GM19239 (cell line): ENCODE data around the gene NXN.
"Not testable (repeated sequence)": the region's sequence is repeated elsewhere in the genome, so short reads cannot be mapped to it uniquely, and the experiment has no call there.

Source experiments
- DNase-seq: peaks from one replicate; pipeline ENCODE4 v3.0.0; 2011; ENCODE audit warnings: low spot score; ENCODE audit not compliant: insufficient read length
- FAIRE-seq: peaks from 2 replicates; lab custom pipeline; 2011; peaks lifted over from hg19 to GRCh38; lab: Jason Lieb, UNC

Gene NXN

DNA sequence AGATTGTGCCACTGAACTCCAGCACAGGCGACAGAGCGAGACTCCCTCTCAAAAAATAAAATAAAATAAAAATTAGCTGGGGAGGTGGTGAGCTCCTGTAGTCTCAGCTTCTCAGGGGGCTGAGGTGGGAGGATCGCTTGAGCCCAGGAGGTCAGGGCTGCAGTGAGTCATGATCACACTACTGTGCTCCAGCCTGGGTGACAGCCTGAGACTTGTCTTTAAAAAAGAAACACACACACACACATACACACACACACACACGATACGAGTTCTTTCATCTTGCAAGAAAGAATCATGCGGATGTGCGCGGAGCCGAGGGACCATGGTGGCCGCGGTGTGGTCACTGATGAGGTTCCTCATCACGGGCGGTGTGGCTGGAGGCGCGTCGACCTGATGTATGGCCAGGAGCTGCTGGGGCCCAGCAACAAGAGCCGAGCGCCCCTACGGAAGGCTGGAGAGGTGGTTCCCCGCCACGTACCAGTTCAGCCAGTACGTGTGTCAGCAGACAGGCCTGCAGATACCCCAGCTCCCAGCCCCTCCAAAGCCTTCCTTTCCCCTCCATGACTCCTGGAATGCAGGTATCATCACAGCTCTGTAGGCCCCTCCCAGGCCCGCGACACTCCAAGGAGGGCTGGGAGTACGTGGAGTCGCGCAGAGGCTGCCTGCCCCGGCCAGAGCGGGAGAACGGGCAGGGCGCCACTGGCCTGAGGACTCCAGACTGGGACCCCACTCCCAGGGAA is 20.7 kb downstream of the NXN start:
- no peak for FAIRE-seq

DNA sequence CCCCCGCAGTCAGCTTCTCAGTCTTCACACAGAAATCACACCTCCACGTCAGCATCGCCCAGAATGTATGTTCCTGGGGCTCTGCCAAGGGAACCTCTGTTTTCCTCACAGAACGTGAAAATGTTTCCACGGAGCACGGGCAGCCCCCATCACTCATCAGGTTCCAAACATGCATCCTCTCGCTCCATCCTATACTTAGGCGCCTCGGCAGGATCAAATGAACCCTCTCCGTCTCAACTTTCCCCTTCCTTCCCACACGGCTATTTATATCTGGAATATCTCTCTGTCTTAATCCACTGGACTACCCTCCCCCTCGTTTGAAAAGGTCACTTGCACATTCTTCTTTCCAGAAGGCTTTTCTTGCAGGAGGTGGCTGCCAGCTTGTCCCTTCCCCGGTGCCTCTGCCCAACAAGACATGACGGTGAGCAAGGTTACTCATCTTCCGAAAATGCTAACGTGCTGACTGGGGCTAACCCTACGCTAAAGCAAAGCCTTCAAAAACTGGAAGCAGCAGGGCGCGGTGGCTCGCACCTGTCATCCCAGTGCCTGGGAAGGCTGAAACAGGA is 21.6 kb downstream of the NXN start:
- DNase-seq, result no peak
- no peak for FAIRE-seq

More for the DNA sequence above, 20.7 kb downstream of the NXN start:
- no peak for DNase-seq

DNA sequence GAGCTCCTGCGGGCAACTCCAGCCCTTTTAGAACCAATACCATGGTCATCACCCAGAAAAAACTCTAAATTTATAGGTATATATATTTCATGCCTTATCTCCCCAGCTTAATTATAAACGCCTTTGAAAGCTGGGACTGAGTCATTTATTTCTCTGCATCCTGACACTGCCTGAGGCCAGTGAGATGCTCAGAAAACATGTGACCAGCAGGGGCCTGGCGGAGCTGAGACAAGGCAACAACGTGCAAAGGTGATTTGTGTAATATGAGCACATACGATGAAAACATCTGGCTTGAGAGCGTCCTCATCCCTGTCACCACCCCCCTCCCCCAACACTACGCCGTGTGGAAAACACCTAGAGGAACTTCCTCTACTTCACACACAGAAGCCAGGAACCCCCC is 22.7 kb downstream of the NXN start:
- DNase-seq (no peak), FAIRE-seq (no peak)

DNA sequence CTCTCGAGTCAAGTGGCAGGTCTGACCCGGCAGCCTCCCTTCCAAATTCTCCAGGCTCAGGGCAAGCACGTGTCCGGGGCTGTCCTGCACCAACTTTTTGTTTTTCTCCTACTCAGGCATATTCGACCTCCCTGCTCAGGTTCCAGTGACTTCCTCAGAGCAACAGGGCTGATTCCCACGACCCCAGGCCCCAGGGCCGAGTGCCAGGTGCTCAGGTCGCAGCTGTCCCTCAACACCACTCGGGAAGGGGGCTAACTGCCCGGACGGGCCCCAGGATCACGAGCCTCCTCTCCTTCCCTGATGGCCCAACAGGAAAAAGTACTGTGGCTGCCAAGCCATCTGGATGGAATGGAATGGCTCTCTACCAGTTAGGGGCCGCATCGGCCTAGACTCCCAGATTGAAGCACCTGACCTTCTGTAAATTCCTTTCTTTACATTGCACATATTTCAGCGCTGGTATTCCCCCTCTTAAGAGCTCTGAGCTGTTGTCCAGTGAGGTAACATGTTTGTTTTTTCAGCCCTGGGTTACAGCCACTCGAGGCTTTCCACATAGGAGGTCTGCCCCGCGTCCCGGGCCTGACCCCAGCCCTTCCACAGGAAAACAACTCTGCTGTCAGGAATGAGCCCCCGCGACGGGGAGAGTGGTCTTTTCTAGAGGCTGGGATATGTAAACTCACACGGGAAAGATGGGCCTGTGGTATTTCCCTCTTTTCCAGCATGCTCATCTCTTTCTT is 25.0 kb downstream of the NXN start:
- no peak for DNase-seq
- FAIRE-seq, result no peak

DNA sequence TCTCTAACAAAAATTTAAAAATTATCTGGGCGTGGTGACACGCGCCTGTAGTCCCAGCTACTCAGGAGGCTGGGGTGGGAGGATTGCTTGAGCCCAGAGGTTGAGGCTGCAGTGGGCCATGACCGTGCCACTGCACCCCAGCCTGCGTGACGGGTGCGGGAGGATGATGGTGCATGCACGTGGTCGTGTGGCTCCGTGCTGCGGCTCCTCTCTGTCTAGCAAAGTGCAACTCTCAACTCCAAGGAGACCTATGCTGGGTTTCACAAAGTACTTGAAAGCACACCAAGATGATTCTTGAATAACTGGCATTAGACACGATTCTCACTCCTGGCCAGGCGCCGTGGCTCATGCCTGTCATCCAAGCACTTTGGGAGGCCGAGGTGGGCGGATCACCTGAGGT is 25.8 kb downstream of the NXN start:
- FAIRE-seq (no peak), DNase-seq (no peak)

DNA sequence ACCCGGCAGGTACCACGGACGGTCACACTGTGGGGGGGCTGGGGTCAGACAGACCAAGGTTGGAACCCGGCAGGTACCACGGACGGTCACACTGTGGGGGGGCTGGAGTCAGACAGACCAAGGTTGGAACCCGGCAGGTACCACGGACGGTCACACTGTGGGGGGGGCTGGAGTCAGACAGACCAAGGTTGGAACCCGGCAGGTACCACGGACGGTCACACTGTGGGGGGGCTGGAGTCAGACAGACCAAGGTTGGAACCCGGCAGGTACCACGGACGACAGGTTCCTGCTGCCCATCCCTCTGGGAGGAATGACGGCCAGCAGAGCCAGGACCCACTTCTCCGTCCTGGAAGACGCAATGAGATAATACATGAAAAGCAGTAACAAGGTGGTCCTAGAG is 27.0 kb downstream of the NXN start:
- FAIRE-seq, DNase-seq: not testable (repeated sequence)

DNA sequence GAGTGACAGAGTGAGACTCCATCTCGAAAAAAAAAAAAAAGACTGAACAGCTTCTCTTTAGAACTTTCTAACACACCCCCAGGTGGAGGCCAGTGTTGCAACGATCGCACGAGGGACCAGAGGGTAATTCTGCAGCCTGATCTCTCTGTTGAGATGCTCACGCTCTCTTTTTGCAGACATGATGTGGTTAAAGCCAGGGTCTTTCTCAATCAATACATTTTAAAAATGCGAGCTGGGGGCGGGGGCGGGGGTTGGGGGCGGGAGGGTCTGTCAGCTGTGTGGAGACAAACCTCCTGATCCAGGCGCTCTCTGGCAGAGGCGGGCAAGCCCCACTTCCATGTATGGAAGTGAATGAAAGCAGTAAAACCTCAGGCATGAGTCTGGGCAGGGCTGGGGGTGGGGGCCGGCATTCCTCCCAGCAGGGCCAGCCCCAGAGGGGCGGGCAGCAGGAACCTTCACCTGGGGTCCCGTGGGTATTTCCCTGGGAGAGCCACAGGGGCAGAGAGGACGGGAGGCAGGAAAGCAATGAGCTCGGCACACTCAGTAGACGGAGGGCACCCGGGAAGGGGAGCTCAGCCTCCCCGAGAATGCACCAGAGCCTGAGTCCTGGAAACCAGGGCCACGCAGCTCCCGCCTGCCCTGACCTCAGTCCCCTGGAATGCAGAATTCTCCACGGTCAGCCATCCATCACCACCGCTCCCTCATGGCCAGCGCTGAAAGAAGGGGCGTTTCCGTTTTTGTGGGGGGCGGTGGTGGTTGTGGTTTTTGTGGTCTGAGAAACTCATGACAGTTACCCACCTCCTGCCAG is 28.0 kb downstream of the NXN start:
- FAIRE-seq (no peak), DNase-seq (no peak)

DNA sequence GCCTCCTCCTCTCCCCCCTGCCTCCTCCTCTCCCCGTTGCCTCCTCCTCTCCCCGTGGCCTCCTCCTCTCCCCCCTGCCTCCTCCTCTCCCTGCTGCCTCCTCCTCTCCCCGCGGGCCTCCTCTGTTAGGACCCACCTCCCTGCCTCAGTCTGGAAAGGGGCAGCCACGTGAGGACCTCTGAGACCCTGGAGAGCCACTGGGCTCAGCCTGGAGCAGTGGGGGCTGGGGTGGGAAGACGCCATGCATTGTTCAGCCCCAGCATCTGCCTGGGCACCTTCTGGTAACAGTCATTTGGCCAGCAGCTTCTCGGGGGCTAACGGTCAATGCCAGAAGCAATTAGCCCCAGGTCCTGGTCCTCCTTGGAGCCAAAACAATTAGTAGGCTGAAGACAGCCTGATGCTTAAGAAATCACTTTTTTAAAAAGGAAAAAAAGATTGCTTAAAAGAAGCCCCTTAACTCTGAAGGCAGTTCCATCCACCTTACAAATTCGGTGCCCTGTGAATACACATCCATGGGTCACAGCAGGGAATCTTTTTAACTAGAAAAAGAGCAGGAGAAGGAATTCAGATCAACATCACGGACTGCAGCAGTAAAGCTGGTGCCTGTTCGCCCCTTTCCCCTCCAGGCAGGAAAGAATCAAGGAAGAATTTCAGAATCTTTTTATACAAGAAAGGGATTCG is 29.8 kb downstream of the NXN start:
- FAIRE-seq (no peak), DNase-seq (no peak)

DNA sequence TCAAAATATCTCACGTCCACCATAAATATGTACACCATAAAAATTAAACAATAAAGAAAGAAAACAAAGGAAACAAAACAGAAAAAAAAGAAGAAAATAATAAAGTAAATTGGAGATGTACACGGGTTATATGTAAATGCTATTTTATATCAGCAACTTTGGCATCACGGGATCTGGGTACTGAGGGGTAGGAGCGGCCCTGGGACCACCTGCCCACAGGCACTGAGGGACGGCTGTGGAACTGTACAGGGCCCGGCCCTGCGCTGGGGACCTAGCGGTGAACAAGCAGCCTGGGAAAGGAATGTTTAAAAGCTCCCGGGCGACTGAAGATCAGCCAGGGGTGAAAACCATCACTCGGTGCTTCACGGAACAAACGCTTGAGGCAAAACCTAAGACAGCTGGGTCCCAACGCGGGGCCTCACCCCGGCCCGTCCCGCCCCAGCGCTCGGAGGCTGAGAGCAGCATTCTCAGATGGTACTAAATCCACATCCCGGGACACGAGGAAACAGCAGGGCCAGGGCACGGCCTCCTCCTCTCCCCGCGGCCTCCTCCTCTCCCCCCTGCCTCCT is 31.2 kb downstream of the NXN start:
- no peak for DNase-seq
- FAIRE-seq, result no peak

DNA sequence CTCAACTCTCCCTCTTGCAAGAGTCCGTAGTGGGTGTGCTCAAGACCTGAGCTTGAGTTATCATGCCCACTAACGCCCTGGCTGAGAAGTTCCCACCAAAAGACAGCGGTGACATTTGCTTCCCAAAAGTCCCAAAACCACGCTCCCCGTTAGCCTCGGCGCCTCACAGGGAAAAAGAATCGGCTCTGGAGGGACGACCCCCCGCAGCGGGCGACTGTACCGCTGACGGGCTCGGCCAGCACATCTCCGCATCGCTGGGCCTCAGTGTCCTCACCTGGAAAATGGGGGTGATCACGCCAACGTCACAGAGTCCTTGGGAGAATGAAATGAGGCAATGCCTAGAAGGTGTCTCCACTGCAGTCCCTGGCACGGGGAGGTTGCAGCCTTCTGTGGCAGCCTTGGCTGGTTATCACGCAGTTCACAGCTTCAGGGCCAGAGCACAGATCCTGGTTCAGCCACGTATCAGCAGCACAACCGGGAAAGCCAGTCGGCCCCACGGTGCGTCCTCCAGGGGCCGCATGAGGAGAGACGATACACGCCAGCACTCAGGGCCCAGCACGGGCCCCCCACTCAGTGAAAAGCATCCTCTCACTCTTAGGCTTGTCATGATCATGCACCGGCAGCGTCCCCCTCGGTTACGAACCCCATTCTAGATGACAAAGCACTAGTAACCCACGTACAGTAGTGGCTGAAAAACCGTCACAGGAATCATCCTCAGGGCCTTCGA is 32.9 kb downstream of the NXN start:
- FAIRE-seq, result no peak
- no peak for DNase-seq

DNA sequence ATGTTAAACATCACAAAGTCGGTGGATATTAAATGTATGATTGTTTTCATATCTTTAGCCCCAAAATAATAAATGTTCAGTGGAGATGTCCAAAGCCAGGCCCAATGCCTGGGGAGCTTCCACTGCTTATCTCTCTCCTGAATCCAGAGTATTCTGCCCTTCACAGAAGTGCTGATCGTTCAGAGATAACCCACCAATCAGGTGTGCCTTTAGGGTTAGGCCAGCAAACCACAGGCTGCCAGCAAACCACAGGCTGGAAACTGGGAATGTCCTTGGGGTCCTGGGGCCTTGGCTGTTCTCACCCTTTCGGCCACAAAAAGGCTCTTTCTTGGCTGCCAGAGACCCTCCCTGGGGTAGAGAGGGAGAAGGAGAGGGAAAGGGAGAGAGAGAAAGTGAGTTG is 33.9 kb downstream of the NXN start:
- DNase-seq (no peak), FAIRE-seq (no peak)

DNA sequence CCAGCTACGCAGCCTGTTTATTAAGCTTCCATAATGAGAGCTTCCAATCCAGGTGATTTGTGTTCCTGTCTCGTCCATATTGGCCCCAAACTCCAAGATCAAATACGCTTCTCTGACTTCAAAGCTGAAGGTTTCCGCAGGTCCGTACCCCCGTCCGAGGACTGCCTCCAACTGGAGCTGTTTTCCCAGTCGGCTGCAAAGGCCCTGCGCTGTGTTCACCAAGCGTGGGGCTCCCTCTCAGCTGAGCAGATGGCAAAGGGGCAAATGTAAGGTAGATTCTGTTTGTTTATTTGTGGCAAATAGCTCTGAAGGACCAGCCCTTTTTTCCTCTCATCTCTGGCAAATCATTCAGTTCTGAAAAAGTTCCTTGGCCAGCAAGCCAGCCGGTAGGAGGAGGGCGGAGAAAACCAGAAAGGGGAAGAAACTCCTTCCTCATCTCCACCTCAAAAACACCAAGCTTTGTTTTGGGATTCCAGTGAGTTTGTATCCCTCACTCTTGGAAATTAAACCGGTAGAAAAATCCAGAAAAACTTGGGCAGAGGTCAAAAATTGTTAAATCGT is 35.2 kb downstream of the NXN start:
- DNase-seq, result no peak

DNA sequence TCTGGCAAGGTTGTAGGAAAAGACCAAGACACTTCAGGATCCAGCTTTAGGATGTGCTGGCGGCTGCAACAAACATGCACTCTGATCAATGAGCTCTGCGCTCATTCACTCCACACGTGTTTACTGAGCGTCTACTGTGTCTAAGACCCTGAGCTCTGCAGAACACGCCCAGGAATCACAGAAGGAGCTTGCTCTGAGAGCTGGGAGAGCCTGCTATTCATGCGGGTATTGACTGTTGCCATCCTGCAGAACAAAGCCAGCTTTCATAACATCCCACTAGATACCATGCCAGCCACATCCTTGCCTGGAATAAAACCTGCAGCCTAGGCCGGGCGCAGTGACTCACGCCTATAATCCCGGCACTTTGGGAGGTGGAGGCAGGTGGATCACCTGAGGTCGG is 44.1 kb downstream of the NXN start:
- no peak for DNase-seq
- FAIRE-seq, result no peak

More for the DNA sequence above, 35.2 kb downstream of the NXN start:
- FAIRE-seq, result no peak

DNA sequence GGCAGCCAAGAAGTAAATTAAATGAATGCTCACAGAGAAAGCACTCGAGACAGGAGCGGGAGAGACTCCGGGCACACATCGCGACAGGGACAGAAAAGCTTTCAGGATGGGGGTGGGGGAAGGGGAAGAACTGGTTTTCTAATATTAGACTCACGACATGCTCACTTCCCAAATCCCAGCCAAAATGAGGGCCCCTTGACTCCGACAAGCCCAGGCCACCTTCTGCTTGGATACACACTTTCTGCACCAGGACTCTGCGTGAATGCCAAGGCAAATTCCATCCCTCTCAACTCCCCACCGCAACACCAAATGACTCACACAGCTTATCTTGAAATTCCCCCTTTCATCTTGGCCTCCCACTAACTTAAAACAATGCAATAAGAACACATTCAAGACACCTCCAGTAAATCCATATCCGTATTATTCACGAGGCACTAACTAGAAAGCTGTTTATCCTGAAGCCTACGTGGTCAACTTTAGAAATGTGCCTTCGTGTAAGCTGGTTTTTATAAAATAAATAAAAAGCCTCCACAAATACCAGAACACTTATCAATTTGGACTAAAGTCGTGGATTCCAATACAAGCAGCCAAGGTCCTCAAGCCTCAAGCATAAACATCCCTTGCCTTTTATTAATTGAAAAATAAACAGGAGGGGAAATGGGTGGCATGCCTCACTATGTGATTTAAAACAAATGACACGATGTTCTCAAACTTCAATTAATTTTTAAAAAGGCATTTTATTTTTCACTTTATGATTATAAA is 46.1 kb downstream of the NXN start:
- DNase-seq (no peak), FAIRE-seq (no peak)

DNA sequence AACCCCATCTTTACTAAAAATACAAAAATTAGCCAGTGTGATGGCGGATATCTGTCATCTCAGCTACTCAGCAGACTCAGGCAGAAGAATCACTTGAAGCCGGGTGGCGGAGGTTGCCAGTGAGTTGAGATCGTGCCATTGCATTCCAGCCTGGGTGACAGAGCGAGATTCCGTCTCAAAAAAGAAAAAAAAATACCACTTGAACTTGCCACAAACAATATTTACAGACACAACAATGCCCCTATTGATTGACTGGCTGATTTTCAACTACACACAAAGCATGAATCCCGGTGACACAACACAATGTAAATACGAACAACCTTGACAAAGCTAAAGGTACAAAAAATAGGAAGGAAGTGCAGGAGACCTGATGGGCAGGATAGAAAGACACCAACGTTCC is 49.3 kb downstream of the NXN start:
- DNase-seq, result no peak
- FAIRE-seq, result no peak

DNA sequence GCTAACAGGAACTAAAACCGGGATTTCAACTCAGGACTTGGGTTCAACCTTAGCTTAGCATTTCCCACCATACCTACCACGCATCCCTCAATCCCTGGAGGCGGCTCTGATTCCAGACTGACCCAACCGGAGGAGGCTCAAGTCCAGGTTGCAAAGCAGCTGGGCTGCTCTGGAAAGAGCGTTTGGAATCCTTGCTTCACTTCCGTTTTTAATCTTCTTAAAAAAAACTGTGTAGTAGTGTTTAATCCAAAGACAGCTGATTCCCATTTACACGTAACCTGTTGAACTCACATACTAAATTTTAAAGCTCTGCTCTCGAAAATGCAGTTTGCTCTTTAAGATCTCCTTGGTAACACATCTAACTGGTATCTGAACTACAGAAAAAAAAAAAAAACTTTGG is 50.0 kb downstream of the NXN start:
- no peak for FAIRE-seq

DNA sequence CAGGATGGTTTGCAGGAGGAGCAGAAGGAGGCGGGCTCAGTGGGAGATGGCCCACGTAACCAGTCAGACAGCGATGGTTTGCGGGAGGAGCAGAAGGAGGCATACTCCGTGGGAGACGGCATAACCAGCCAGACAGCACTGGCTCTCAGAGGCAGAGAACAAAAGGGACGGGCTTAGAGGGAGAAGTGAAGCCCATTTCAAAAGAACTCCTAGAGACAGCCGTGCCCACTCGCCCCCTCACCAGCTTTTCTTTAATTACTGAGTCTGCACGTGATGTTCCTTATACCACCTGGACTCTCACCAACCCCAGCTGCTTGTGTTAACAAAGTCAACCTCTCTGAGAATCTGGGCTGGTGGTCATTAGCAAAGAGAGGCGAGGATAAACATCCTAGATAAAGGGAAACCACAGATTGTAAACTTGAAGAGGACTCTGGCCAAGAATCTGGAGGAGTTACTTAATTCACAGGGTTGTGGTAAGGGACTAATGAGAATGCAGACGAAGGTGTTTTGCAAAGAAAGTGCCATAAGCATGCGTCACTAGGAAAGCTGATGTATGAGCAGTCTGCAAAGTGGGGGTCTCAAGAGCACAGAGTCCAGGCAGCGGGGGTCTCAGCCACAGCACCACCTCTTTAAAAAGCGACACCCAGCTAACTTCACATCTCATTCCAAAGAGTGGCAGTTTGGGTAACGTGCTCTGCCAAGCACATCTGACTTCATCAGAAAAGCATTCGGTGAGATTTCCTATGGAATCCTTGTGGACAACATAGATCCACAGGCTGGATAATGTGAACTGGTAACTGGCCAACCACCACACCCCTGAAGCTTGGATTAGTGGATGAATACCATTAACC is 51.7 kb downstream of the NXN start:
- no peak for FAIRE-seq
- no peak for DNase-seq

More for the DNA sequence above, 50.0 kb downstream of the NXN start:
- DNase-seq, result no peak
